GM19372 (cell line): ENCODE data around the gene RADIL.

ENCODE experiments used
- ATAC-seq: cut with Tn5 transposase; IDR thresholded peaks from one replicate; pipeline ENCODE4 v1.9.1; 2021; ENCODE audit warnings: mild to moderate bottlenecking, low read depth, moderate library complexity; ENCODE audit not compliant: unreplicated experiment

Gene RADIL

DNA sequence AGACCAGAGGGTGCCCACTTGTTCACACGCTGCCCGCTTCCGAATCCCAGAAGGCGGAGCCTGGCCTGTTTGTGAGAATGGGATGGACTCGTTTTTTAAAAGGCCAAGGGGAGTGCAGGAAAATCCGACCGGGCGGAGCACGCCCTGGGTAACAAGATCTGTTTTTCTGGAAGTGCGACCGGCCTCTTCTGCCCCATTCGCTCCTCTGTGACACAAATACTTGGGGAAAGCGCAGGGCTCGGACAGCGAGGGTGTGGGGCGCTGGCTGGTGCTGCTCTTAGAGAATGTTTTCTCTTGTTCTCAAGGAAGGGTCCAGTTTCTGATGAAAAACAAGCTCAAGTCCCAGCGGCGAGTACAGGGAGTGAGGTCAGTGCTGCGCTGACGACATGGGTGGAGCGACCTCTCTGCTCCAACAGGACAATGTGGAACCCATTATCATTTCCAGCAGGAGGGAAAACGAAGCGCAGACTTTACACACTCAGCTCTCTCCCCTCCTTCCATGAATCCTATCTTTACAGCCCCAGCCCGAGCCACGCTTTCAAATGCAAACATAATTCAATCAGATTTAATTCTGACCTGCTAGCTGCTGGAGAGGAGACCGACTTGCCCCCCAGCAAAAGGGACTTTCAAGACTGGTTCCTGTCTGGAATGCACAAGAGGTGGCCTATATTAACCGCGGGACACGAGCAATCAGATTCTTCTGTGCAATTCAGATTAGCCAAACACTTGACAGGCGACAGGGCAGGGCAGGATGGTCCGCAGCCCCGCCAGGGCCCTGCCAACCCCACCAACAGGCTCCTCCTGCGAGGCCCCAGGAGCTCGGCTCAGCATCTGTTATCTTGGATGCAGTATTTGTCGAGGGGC, 1.1 kb downstream of the RADIL start:
- no peak for ATAC-seq

- ATAC-seq = no peak
Observed at GRCh38 chr7:4880218-4880617, 3.3 kb downstream of the RADIL start.

- ATAC-seq = no peak
Observed at GRCh38 chr7:4879396-4880081, 4.0 kb downstream of the RADIL start.

DNA sequence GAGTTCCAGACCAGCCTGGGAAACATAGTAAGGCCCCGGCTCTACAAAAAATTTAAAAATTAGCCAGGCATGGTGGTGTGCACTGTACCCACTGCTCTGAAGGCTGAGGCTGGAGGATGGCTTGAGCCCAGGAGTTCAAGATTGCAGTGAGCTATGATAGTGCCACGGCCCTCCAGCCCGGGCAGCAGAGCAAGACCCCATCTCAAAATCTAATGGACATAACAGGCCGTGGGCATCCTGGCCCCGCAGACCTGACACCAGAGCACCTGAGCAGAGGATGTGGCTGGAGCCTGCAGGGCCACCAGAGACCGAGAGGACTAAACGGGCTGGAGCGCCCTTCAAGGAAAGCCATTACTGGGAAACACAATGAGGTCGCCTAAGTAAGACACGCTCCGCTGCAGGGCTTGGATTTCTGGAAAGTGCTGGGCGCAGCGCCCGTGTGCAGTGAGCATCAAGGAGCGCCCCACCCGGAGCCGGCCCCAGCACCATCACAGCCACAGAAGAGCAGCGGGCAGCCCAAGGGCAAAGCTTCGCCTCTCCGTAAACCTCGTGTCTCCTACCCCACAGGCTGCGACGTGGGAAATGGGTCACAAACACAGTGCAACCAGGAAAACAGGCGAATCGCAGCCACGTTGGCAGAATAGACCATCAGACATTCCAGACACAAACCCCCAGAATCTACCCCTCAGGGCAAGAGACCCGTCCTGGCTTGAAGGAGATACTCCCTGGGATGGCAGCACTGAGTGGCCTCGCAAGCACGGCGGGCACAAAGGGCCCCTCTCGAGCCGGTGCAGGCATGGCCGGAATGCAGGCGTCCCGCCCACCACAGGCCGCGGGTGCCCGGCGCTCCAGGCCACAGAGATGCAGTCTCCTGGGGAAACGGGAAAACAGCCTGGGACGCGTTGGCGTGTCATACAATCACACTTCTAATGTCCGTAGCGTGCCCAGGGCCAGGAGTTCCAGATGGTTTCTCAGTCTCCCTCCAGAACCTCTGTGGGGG, 4.9 kb downstream of the RADIL start:
- no peak for ATAC-seq

GRCh38 chr7:4876586-4876985, 6.9 kb downstream of the RADIL start:
- ATAC-seq = no peak

GRCh38 chr7:4875391-4875790, 8.1 kb downstream of the RADIL start:
- no peak for ATAC-seq

- ATAC-seq = no peak
Observed at GRCh38 chr7:4873071-4873944, 10.2 kb downstream of the RADIL start.

DNA sequence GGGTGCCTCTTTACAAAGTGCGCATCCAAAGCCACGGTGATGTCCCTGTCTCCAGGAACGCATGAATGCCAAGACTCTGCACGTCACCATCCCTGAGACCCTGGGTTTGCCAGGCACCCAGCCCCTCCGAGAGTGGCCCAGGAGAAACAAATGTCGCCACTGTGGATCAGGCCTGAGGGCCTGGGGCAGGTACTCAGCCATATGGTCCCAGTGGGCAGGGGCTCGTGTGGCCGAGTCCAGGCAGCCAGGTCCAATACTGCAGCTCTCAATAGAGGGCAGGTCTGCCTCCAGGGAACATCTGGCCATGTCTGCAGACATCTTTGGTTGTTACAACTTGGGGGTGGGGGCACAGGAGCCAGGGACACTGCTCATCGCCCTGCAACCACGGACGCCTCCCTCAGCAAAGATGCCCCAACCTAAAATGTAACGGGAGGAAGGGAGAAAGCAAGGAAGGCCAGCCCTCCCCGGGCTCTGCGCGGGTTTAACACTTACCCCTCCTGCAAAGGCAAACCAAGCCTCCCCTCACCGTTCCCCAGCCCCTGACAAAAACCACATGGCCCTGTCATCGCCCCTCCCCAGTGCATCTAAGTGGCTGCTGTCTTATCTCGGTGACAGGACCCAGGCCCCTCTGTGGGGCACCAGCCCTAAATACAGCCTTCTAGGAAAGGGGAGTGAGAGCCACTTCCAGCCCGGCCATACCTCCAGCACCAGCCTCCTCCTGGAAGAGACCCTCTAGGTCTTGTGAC, 11.4 kb downstream of the RADIL start:
- ATAC-seq = no peak

GRCh38 chr7:4871056-4871680, 12.3 kb downstream of the RADIL start:
- ATAC-seq = no peak

- no peak for ATAC-seq
Observed at GRCh38 chr7:4868493-4868892, 15.0 kb downstream of the RADIL start.

DNA sequence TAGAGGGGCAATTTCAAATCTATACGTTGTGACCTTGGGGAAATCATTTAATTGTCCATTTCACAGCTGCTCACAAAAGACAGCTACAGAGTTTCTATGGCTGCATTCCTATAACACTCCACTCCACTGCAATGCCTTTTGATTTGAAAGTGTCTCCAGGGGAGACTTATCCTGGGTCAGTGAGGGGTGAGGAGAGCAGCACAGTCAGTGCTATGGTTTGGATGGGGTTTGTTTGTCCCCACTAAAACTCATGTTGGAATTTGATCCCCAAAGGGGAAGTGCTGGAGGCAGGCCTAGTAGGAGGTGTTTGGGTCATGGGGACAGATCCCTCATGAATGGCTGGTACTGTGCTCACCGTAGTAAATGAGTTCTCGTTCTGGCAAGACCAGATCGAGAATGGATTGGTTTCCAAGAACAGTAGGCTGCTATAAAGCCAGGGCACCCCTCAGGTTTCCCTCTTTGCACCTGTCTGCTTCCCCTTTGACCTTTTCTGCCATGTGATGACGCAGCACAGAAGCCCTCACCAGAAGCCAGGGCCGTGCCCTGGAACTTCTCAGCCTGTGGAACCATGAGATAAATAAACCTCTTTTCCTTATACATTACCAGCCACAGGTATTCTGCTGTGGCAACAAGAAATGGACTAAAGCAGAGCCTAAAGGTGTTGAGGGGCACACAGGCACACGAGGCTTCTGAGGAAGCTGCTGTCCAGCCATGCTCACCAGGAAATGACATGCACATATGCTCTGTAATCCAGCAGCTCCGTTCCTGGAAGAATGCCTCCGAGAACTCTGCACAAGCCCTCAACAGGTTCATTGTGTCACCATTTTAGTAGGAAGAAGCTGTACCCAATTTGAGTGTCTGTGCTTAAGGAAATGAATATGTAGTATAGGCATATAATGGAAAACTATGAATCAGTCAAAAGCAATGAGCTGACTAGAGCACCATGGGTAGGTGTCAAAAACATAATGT, 16.7 kb downstream of the RADIL start:
- no peak for ATAC-seq

DNA sequence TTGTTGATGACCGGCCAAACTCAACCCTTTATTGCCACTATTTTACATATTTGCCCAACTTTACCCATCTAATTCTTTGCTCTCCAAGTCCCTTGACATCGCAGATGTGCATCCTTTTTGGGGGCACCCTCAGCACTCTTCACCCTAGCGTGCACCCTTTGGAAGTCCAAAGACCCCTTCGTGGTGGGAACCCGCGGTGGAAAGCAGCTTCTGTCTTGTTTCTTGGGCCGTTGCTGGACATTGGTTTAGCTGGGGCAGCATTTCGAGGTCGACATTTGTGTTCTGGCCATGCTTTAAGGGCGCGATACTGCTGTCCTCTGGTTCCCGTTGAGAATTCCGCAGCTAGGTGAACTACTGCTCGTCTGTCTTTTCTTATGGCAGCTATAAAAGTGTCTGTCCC, 21.4 kb downstream of the RADIL start:
- ATAC-seq = no peak

- ATAC-seq = no peak
Observed at GRCh38 chr7:4861673-4862072, 21.8 kb downstream of the RADIL start, which contains the start of gene PAPOLB. Gene PAPOLB, minus strand, starts transcription at chr7:4862030. Its CDS starts 220 bp downstream, at chr7:4861810.

DNA sequence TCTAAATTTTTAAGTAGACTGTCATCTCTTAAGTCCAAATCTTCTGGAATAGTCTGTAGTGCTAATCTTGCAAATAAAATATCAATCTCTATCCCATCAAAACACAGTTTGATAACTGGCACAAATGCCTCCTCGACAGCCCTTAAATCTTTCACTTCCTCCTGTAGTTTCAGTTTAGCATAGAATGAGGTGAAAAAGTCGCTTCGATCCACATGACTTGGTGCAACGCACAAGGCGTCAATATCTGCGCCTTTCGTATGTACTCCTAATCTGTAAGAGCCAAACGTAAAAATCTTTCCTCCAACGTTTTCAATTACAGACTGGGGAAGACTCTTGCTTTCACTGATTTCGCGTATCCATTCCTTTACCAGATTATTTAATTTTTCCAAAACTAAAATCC, 22.3 kb downstream of the RADIL start:
- no peak for ATAC-seq

GRCh38 chr7:4857189-4857588, 26.3 kb downstream of the RADIL start:
- ATAC-seq = no peak

DNA sequence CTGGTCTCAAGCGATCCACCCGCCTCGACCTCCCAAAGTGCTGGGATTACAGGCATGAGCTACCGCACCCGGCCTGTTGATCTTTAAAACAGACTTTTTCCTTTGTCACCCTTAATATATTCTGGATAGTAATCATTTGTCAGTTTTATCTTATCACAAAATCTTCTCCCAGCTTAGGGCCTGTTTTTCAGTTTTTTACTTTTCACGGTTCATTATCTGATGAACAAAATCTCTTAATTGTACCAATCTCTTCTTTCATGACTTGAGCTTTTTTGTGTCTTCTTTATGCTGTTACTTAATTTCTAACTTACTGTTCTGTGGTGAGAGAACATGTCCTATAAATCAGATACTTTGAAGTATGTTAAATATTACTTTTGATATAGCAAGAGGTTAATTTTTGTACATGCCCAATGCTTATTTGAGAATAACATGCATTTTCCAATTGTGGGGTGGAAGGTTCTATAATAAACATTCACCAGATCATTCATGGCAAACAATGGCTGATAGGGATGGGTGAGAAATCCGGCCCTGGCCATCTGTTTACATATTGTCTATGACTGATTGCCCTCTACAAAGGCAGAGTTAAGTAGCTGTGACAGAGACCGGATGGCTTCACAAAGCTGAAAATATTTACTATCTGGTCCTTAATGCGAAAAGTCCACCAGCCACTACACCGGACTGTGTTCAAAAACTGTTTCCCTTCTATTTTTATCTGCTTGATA, 27.0 kb downstream of the RADIL start:
- no peak for ATAC-seq

GRCh38 chr7:4854916-4855315, 28.6 kb downstream of the RADIL start:
- ATAC-seq = no peak
